NCI-H1694 (cell line): Measurements from ENCODE around the gene SLK.

Experiments
- DNase-seq: peaks from one replicate; lab custom pipeline; 2025; lab: John Stamatoyannopoulos, UW

Gene SLK

DNA sequence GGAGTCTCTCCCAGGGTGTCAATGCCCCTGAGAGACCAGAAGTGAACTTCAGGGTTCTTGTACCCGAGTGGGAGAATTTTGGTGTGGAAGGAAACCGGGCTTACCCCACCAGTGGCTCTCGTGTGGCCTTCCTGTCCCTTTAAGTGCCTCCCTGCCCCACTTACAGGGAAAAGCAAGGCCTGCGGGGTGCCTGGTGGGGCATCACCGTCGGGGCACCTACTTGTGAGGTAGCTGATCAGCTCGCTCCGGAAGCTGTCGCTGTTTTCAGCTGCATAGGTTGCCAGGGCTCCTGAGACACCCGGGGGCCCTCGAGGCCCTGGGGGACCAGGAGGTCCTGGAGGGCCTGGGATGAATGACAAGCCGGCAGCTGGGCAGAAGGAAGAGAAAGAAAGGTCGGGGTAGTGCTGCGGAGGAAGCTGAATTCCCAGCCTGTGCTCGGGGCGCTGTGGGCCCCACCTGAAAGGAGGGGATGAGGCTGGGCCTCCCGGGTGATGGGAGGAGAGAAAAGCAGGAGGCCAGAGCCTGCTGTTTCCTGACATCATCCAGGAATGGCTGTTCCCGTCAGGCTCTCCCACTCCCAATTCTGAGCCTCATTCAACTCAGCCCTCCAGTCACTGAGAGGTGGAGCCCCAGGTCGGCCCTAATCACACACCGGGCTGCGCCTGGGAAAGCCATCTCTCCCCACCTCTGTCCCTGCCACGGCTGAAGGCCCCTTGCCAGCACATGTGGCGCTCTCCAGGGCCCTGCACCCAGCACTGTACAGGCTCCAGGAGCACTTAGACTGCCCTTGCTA is 67.7 kb downstream of the SLK start:
- no peak for DNase-seq

DNA sequence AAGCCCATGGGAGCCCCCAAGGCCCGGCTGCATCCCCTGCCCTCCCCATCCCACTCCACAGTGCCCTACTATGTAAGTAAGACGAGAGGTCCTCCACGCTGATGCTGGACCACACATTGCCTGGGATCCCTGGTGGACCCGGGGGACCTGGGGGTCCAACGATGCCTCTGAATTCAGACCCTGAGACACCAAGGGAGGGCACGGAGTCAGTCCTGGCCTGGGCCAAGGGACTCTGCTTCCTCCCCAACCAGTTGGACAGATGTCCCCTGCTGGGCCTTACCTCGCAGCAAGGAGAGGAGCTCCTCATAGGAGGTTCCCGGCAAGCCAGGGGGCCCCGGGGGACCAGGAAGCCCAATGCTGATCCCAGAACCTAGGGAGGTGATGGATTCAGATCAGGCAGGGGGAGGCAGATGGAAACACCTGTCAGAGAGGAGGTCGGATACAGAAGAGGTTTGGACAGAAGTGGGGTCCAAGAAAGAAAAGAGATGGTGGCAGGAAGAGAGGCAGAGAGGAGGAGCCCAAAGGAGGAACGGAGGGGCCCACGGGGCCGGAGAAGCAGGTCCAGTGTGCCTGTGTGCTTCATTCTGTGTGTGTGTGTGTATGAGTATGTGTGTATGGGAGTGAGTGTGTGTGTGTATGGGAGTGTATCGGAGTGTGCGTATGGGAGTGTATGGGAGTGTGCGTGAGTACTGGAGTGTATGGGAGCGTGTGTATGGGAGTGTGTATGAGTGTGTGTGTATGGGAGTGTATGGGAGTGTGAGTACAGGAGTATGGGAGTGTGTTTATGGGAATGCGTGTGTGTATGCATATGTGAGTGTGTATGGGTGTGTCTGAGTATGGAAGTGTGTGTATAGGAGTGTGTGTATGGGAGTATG is 68.5 kb downstream of the SLK start:
- no peak for DNase-seq

DNA sequence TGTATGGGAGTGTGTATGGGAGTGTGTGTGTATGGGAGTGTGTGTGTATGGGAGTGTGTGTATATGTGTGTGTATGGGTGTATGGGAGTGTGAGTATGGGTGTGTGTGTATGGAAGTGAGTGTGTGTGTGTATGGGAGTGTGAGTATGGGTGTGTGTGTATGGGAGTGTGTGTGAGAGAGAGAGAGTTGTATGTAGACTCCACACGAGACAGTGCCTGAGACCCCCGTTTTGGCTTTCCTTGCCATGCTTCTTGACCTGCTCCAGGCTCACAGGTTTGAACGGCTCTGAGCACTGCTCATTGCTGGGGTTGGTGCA is 69.1 kb downstream of the SLK start:
- DNase-seq: no peak

DNA sequence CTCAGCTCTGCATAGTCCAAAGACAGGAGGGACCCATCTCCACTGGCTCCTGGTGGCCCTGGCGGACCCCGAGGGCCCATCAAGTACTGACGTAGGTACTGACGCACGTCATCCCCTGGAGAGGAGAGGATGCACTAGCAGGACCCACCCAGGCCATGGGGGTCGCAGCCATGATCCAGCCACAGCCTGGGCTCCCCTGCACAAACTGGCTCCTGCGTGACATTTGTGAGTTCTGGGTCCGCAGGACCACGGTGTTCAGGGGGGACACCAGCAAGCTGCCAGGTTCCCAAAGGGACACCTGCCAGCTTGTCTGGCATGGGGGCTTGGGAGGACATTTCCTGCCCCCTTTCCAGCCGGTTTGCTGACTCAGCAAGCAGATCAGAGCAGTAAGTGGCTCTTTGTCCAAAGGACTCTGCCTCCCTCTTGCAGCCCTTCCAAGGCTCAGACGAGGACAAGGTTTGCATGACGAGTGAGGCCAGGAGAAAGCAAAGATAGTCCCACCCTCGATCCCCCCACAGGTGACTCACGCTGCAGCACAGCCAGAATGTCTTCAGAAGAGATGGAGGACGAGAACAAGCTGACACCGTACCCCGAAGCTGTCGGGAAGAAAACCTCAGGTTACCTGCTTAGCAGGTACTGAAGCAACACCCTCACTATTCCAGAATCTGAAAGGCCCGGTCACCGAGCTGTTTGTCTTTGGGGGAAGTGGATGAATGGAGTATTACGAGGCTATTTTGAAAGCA is 69.7 kb downstream of the SLK start:
- no peak for DNase-seq

DNA sequence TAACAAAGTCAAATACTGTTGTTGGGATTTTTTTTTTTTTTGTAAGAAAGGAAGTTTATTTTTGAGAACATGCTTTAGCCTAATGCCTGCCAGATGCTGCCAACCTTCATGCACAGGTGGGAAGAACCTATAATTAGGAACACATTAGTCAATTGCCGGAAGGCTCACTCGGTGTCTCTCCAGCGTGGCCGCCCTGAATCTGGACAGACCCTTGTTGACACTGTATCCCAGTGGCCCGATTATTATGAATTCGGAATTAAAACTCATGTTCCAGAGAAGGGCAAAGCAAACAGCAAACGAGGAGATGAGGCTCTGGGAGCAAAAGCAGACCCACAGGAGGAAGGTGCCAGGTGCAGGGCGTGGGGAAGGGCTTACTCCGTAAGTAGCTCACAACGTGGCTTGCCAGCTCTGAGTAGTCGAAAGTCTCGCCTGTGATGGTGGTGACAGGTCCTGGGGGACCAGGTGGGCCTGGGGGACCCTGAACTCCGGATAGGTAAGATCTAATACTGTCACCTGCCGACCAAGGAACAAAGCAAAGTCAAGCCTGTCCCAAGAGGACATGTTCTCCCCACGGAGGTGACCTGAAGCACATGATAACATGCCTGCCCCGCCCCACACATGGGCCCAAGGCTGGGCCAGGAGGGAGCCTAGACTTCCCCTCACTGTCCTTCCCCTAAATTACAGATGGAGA is 70.5 kb downstream of the SLK start:
- DNase-seq: no peak

DNA sequence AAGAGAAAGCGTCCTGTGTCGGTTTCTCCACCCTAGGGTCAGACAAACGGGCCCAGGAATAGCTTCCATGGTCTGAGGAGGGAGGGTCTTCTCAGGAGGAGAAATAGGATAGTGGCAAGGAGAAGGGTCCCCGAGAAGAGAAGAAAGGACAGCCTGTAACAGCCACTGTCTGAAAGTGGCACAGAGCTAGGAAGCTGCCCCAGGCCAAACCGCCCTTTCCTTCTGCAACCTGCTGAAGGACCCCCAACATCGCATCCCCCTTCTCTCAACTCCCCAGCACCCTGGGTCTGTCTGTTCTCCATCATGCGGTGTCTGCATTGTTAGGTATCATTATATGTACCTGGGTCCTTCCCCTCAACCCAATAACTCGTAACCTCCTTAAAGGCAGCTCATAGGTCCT is 71.6 kb downstream of the SLK start:
- no peak for DNase-seq

DNA sequence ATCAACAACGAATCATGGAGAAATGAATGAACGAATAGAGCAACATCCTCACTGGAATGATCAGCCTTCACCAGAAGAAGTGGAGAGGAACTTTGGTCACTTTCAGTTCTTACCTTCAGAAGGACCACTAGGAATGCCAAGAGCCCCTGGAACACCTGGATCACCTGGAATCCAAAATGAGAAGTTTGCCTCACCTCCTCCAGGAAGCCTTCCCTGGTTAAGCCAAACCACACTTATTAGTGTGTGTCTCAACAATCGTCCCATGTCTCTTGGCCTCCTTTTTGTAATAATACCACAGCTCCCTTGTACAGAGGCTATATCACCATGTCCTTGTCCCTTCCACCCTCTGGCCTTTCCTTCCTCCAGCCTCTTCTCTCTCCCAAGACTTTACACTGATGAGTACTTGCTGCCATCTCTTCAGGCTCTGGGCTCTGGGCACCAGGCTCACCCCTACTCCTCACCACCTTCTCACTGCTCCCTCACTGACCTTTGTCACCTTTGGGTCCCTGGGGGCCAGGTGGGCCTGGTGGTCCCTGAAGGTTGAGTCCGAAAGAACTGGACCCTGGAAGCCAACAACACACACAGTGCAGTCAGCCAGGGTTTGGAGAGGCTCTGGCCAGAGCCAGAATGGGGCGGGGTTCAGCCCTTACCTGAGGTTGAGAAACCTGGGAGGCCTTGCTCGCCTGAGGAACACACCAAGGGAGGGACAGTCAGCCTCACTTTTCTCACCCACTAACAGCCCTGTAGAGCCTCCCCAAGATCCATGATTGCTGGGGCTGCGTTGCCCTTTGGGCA is 72.2 kb downstream of the SLK start:
- no peak for DNase-seq

DNA sequence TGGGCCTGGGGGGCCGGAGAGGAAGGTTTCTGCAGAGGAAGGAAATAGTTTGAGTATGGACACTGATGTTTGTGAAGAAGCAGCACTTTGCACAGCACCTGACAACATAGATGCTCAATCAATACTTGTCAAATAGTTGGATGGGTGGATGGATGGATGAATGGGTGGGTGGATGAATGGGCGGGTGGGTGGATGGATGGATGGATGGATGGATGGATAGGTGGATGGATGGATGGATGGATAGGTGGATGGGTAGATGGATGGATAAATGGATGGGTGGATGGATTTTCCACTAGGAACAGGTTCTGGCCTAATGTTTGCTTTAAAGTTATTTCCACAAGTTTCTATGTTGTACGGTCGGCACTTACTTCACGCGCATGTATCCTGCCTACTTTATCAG is 73.4 kb downstream of the SLK start:
- no peak for DNase-seq

DNA sequence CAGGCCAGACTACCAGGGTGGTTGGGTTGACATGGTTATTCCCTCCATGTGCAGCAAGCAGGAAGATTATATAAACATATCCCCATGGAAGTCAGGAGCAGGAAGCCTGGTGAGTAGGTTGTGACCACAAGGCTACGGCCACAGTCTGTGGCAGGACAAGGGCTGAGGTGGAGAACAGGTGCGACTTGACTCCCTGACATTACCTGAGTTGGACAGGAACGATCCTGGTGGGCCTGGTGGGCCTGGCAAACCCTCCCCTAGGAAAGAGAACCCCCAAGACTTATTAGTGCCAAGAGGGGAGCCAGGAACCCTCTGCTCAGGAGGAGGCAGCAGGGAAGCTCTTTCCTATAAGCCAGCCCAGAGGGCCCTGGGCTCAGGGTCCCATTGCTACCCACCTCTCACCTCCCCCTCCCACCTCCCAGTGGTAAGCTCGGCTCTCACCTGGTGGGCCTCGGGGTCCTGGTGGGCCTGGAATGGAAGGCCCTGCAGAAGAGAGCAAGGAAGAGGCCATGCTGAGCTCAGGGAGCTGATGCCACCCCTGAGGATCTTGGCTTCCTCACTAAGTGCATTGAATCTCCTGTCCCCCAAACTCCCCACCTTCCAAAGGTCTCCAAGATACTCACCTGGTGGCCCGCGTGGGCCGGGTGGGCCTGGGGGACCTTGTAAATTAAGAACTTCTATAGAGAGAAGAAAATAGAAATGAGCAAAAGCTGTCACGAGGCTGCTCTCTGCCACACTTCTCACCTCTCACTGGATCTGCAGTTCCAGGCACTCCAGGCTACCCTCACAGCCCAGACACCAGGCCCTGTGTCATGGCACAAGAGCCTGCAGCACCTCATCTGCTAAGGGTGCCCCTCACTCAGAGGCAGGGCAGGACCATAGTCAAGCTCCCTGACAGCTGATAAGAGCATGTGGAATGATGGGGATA is 74.2 kb downstream of the SLK start:
- DNase-seq: no peak

DNA sequence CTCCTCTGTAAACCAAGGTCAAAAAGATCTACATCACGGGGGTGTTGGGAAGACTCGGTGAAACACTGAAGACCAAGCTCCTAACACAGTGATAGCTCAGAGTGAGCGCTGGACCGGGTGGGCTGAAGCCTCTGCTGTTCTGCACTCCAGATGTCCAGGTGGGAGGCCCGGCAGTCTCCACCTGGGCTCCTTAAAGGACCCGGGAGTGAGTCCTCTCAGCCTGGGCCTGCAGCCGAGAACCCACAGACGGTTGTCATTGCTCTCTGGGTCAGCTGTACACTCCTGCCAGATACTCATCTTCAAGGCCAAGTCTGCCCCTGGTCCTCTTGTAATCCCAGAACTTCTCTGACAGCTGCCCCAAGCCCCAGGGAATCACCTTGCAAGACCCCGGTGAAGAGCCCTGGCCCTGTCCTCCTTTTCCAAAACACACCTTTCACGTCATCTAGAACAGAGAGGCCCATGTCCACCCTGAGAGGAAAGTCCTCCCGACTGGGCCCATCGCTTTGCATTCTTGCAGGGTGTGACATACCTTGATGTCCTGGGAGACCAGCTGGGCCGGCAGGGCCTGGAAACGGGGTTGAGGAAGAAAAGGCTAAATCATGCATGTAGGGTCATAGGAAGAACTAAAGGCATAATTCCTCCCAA is 75.1 kb downstream of the SLK start:
- no peak for DNase-seq

DNA sequence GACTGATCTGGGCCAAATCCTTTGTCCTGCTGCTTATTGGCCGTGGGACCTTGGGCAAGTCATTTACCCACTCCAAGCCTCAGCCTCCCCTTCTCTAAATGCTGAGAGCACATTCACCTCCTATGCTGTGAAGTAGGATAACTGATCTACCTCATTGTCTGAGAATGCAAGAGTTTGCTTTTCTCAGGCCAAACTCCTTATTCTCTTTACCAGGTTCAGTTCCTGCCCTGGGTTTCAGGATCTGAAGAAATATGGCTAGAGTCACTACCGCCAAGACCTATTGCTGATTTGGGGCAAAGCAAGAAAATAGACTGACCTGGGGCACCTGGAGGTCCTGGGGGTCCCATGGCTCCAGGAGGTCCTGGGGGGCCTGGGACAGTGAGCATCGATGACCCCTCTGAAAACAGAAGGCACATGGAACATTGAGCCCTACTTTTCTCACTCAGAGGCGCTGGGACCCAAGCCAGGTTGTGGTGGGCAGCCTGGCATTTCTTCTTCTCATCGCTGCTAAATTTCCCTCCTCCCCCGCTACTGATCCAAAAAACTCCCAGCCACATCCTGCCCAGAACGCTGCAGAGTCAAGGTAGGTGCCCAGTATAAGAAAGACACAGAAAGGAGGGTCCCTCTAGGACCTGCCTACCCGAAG is 76.4 kb downstream of the SLK start:
- DNase-seq: no peak

DNA sequence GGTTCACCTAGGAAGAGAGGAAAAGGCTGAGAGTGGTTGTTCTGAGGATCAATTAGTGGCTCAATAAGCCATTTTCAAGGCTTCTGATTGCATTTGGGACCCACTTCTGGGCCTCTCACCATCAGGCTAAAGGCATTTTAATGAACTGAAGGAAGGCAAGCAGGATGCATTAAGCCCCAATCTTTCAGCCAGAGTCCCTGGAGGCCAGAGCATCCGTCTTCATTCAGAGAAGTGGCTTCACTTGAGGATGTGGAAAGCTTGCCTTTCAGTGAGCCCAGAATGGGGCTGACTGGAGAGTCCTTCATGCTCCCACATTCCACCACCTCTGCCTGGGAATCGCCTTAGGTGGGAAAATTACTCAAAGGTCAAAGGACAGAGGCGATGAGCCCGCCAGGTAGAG is 76.9 kb downstream of the SLK start:
- no peak for DNase-seq

DNA sequence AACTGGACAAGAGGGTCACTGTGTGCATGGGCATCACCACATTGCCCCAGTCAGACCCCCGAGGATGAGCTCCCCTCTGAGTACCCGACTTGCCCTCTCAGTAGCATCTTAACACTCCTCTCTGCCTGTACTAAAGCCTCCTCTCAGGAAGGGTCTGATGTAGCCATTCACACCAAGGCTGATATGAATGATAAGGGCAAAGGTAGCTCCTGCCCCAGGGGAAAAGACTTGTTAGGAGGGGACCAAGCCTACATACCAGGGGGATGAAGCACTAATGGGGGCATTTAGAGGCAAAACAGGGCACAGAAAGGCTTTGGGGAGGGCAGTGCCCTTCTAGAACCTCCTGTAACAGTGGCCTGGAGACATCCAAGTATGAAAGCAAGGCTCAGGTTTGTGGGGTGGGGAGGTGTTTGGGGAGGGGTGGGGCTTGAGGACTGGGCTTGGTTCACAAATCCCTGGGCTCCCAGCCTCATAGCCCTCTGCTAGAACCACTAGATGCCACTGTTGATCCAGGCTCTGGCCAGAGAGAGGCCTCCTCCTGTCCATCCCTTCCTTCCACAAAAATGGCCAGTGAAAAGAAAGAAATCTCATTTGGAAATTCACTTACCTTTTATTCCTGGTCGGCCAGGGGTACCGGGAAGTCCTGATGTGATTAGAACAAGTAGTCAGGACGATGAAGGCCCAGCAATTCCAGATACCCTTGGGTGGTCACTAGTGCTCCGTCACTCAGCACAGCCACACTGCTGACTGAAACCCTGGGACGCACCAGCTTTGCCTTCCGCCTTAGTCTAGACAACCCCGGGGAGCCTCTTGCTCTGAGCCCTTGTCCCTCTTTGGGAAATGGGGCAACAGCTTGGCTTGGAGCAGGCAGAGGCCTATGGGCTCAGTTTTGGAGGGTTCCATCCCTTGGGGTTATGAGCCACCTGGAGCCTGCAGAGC is 78.5 kb downstream of the SLK start:
- DNase-seq: no peak

DNA sequence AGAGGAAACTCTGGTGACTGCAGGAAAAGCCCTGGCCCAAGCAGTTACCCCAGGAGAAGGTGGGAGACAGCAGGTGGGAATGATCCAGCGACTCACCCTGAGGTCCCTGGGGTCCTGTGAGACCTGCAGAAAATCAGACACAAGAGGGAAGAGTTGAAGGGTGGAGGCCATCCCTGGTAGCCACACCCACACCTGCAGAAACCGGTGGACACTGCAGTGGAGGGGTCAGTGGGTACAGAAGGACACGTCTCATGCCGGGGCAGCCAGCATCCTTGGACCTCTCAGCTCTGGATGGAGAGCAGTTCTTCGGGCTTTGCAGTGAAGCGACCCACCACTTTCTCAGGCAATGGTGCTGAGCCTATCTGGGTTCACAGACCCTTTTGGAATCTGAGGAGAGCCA is 79.7 kb downstream of the SLK start:
- no peak for DNase-seq

DNA sequence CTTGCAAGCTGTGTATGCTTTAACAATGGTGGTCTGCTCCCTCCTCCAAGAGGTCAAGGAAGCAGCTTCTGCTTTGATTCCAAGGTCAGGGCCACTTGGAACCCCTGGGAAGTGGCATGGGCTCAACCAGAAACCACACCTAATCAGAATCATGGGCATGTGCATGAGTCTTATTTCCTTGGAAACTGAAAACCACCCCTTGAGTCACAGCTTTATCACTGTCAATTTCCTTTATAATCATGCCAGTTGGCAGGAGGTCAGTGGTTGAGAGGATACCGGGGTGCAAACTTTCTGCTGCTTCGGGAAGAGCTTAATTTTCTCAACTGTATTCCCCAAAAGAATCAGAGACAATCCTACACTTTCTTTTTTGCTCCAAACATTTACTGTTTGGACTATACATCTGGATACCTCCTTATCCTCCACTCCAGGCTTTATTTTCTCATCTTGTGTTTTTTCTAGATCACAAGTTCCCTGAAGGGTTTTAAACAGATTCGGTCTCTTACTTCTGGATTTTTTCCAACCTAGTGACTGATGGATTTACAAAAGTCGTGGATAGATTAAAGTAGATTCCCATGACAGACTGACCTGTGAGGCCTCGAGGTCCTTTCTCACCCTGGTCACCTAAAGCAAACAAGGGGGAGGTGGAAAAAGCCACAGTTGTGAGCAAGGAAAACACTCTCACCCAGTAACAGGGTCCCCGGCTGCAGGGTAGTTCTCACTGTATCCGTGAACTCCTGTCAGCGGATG is 82.7 kb downstream of the SLK start:
- DNase-seq: no peak

DNA sequence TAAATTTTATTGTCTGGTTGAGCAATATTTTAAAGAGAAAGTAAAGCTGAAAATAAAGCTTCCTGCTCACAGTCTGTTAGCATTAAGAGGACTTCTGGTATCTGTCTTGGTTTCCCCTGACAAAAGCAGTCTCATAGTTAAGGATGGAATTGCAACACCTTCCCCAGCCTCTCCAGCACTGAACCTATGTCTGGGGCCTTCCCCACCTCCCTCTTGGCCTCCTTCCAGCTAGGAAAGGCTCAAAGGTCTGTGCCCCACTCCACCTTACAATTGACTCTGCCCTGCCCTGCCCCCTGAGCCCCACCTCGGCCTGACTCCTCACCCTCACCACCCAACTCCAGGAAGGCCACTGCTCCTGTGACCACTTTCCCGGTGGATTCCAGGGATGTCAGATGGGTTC is 85.5 kb downstream of the SLK start:
- DNase-seq: no peak

DNA sequence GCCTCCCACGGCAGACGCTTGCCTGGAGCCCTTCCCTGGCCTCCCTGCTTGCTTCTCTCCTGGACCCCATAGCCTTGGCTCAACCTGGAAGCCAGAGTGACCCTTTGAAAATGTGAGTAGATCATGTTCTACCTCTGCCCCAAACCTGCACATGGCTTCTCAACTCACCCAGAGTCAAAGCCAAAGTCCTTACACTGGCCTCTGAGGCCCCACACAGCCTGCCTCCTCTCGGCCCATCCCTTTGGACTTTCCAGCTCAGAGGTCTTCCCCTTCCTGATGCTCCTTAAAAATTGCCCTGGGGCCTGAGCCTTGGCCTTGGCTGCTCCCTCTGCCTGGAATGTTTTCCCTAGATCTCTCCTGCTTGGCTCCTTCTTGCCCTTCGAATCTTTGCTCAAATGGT is 86.3 kb downstream of the SLK start:
- DNase-seq: no peak
